C4-2B (cell line): ENCODE data around the gene FITM1.

ENCODE experiments used
- H3K27ac ChIP-seq: fragments of 450-650 bp; 2 replicates; pipeline ENCODE4 v1.5.1; 2017
- ZFX ChIP-seq: fragments of 450-650 bp; IDR thresholded peaks from 2 replicates; pipeline ENCODE4 v1.6.1; 2017
- TF ChIP-seq, protein P1 (sequence below): fragments of 450-650 bp; conservative IDR thresholded peaks from 2 replicates; pipeline ENCODE4 v1.5.1; 2017; ENCODE audit warnings: mild to moderate bottlenecking

The FITM1 gene

DNA sequence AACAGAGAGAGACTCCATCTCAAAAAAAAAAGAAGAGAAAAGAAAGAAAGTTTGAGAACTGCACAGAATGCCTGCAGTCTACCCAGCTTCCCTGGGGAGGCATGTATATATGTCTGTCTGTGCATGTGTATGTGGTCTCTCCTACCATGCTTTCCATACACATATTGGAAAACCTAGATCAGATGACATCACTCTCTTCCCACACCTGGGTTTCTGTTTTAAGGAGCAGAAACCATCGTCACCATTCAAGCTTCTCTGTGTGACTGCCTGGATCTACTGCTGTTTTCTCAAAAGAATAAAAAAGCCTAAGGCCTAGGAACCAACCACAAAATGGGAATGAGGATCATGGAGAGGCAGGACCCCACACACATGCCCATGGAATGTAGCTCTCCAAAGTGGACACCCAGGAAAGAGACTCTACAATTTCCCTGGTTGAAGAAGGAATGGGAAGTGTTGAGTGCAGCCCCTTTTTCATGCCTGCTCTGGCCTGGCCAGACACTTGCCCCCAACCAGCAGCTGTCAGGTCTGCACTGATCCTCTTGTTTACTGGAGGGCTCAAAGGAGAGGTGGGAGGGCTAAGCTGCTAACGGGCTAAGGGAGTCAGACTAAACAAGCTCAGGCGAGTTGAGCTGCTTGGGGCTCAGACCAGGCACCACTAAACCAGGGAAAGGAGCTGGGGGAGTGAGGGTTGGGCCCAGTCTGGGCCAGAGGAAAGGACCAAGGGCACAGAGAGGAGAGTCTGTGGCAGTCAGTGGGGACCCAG lies 44.1 kb upstream of the FITM1 start:
- no peak overlapping the region for H3K27ac ChIP-seq
- no peak for TF ChIP-seq ZFX
- TF ChIP-seq, protein P1, sequence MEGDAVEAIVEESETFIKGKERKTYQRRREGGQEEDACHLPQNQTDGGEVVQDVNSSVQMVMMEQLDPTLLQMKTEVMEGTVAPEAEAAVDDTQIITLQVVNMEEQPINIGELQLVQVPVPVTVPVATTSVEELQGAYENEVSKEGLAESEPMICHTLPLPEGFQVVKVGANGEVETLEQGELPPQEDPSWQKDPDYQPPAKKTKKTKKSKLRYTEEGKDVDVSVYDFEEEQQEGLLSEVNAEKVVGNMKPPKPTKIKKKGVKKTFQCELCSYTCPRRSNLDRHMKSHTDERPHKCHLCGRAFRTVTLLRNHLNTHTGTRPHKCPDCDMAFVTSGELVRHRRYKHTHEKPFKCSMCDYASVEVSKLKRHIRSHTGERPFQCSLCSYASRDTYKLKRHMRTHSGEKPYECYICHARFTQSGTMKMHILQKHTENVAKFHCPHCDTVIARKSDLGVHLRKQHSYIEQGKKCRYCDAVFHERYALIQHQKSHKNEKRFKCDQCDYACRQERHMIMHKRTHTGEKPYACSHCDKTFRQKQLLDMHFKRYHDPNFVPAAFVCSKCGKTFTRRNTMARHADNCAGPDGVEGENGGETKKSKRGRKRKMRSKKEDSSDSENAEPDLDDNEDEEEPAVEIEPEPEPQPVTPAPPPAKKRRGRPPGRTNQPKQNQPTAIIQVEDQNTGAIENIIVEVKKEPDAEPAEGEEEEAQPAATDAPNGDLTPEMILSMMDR = no peak

DNA sequence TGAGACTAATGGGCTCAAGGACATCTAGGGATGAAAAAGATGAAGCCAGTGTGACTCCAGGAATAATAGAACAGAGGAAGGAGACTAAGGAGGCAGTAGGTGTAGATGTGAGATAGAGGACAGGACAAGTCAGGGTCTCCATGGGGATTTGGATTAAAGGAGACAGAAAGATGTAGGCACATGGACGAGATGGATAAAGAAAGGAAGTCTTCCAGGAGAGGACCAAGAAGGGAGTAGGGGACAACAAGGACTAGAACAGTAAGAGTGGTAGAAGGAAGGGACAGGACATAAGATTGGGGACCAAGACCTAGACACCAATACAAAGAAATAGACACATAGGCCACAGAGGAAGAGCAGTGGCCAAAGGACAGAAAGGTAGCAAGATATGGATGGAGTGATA lies 43.5 kb upstream of the FITM1 start:
- H3K27ac ChIP-seq = no peak overlapping the region

DNA sequence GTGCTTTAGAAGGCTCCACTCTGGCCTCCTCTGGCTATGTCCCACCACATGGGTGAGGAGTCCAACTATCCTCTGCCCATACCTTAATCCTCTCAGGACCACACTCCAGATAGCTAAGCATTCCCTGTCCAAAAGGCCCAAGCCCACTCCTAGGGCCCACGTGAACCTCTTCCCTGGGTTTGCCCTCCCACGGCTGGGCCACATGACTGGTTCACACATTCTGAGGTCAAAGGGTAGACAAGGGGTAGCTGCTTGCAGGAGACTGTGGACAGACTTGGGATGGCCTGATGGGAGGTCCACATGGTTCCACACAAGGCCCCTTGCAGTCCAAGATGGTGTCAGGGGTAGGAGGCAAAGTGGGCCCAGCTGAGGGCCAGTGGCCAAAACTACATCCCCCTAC lies 42.4 kb upstream of the FITM1 start:
- no peak for TF ChIP-seq ZFX
- H3K27ac ChIP-seq = no peak overlapping the region

More for the DNA sequence above, 43.5 kb upstream of the FITM1 start:
- no peak for TF ChIP-seq ZFX
- TF ChIP-seq, protein P1 = no peak

DNA sequence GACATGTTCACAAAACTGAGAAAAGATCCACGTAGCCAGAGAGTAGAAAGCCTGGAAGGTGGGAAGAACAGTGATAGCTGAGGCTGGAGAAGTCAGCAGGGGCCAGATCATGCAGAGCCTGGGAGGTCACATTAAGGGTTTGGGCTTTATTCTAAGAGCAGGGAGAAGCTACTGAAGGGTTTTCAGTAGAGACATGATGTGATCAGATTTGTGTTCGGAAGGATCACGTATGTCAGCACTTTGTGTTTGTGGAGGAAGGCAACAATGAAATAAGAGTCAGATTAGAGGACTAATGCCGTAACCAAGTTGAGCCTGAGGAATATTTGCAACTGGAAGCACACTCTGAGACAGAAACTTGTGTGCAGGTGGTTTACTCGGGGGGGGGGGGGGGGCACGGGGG lies 40.6 kb upstream of the FITM1 start:
- TF ChIP-seq, protein P1 = no peak
- no peak for TF ChIP-seq ZFX
- no peak overlapping the region for H3K27ac ChIP-seq

DNA sequence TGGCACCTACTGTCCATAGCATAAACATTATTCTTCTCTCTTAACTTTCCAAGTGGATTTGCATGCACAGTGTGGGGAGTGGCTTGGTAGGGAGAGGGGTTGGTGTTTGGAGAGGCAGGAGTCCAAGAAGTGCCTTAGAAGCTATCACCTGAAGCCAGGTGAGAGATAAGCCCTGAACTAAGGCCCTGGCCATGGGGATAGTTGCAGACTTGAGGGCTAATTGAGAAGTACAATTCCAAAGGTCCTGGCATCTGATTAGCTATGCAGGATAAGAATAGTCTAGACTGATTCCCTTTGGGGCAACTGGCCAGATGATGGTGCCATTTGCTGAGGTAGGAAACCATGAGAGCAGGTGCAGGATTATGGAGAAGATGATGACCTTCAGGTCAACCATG lies 38.4 kb upstream of the FITM1 start:
- TF ChIP-seq, protein P1 = no peak
- no peak for TF ChIP-seq ZFX
- peak overlapping the region; percentile 98 for H3K27ac ChIP-seq

DNA sequence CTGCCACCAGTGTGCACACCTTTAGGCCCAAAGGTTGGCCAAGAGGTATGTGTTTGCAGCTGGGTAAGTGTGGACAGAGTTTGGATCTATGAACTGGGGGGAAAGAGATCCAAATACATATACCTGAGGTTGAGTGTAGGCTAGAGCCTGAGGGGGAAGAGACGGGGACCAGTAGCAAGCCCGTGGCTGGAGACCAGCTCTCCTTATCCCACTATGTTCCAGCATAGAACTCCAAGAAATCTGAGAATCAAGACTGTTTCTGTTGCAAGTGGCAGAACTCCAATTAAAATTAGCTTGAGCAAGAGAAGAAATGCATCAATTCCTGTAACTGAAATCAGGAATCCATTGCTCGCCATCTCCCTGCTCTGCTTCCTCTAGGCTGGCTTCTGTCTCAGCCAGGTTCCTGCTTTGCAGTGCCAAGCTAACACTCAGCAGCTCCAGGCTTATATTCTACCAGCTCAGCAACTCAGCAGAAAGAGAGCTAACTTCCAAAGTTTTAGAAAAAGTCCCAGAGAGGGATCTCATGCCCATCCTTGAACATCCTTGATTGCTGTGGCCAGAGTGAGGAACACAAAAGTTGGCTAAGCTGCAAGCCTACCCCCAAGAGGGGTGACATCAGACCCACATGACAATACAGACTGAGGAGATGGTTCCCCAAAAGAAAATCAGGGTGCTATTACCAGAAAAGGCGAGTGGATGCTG lies 37.8 kb upstream of the FITM1 start:
- H3K27ac ChIP-seq = peak overlapping the region; percentile 98
- no peak for TF ChIP-seq ZFX
- TF ChIP-seq, protein P1 = no peak

DNA sequence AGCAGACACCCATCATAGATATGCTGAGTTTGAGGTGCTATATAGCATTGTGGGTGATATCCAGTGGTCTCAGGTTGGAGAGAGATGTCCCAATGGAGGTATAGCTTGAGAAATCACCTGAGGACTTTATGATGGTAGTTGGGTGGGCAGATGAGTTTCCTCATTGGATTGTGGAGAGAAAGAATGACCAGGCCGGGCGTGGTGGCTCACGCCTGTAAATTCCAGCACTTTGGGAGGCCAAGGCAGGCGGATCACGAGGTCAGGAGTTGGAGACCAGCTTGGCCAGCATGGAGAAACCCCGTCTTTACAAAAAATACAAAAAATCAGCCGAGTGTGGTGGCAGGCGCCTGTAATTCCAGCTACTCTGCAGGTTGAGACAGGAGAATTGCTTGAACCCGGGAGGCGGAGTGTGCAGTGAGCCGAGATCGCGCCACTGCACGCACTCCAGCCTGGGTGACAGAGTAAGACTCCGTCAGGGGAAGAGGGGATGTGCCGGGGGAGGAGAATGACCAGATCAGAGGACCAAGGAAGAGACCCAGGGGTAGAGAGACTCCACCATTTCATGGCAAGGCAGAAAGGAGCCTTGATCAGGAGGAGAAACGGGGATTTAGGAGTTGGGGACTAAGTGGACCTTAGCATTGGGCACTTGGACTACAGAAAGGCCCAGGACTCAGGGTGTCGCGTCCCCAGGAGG lies 37.1 kb upstream of the FITM1 start:
- no peak for TF ChIP-seq ZFX
- TF ChIP-seq, protein P1 = no peak
- peak overlapping the region; percentile 98 for H3K27ac ChIP-seq
